Measurements from ENCODE around the gene CD44. TPM values are rescaled to one million over a fixed set of nuclear protein-coding genes. Genes with fewer than 3 reads are reported as not detected.

The CD44 gene
- total and polyA plus RNA-seq, 5 donors from 2014 or later: 441 to 1,181 (median 497) TPM

DNA sequence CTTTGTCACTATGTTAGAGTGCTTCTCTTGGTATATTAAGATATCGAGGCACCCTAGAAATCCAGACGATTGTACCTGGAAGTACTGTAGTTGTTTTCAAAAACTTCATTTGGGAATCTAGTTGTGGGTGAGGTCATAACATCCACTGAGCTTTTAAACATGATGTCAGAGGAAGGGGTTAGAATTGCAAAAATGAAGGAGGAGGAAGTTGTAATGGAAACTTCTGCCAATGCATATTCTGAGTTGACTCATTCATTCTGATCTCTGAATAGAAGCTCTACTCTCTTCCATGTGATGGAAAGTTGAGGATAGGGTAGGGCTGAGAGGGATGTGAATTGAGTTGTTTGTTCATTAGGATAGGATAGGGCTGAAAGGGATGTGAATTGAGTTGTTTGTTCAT is 7.7 kb downstream of the CD44 start:
- Histone ChIP-seq H3K4me3 (ENCODE audit: low read depth, low read length) (peak overlapping the region; percentile 100), H3K9me3 (ENCODE audit: control insufficient read depth in 2 of 2, low read length in 2 of 2) (no peaks in the 10 kb centered on the region), H3K36me3 (ENCODE audit: control insufficient read depth, insufficient read depth, low read length) (peaks cover 41% of the 10 kb centered on the region), H3K27me3 (ENCODE audit: control insufficient read depth, insufficient read depth, low read length) (no peaks in the 10 kb centered on the region), H3K27ac (ENCODE audit: insufficient read depth, low read length, poor library complexity, severe bottlenecking) (peak overlapping the region; percentile 91), H3K4me1 (ENCODE audit: control insufficient read depth, insufficient read depth, low read length, poor library complexity, severe bottlenecking) (peaks cover 97% of the 10 kb centered on the region)
- peaks cover 67% of the 10 kb centered on the region for H3K36me3 Mint-ChIP-seq
- peaks cover 32 to 97% (median 82%) of the 10 kb centered on the region in 4 donors for H3K4me1 Mint-ChIP-seq
- DNase-seq (peak in 1 of 3 donors; percentile 53), ATAC-seq (ENCODE audit: low read depth in 2 of 2) (no peak)
- peak overlapping the region; percentile 91 to 100 (median 97) for H3K27ac Mint-ChIP-seq
- H3K27me3 Mint-ChIP-seq: no peaks in the 10 kb centered on the region
- H3K4me3 Mint-ChIP-seq: peak overlapping the region; percentile 94 to 99 (median 96)
- H3K9me3 Mint-ChIP-seq: no peaks in the 10 kb centered on the region

DNA sequence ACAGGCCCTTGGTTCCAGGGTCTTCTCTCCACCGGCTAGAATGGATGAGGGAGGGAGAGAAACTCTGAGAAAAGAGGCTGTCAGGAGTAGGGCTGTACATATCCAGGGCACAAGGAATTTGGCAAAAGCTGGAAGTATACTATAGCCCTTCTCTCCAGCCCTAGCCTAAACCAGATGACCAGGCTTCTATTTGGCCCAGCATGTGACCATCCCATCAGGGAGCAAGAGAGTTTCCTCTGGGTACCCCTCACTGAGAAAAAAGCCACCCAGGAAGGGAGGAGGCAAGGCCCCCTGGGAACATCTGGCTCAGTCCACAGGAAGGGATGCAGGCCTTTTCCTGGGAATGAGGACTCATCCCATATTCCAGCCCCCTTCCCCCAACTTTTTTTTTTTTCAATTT is 8.3 kb downstream of the CD44 start:
- Histone ChIP-seq H3K27ac (ENCODE audit: insufficient read depth, low read length, poor library complexity, severe bottlenecking) (peak overlapping the region; percentile 91), H3K4me3 (ENCODE audit: low read depth, low read length) (peak overlapping the region; percentile 100), H3K36me3 (ENCODE audit: control insufficient read depth, insufficient read depth, low read length) (peaks cover 46% of the 10 kb centered on the region), H3K9me3 (ENCODE audit: control insufficient read depth in 2 of 2, low read length in 2 of 2) (no peaks in the 10 kb centered on the region), H3K4me1 (ENCODE audit: control insufficient read depth, insufficient read depth, low read length, poor library complexity, severe bottlenecking) (peaks cover 100% of the 10 kb centered on the region), H3K27me3 (ENCODE audit: control insufficient read depth, insufficient read depth, low read length) (no peaks in the 10 kb centered on the region)
- Mint-ChIP-seq H3K27ac (peak overlapping the region; percentile 91 to 100 (median 97)), H3K27me3 (no peaks in the 10 kb centered on the region), H3K9me3 (no peaks in the 10 kb centered on the region), H3K36me3 (peaks cover 69% of the 10 kb centered on the region), H3K4me3 (peak overlapping the region in 3 of 4 donors; percentile 94 to 99 (median 97)), H3K4me1 (peaks cover 32 to 99% (median 85%) of the 10 kb centered on the region in 4 donors)
- DNase-seq: no peak
- ATAC-seq (ENCODE audit: low read depth in 2 of 2): no peak

DNA sequence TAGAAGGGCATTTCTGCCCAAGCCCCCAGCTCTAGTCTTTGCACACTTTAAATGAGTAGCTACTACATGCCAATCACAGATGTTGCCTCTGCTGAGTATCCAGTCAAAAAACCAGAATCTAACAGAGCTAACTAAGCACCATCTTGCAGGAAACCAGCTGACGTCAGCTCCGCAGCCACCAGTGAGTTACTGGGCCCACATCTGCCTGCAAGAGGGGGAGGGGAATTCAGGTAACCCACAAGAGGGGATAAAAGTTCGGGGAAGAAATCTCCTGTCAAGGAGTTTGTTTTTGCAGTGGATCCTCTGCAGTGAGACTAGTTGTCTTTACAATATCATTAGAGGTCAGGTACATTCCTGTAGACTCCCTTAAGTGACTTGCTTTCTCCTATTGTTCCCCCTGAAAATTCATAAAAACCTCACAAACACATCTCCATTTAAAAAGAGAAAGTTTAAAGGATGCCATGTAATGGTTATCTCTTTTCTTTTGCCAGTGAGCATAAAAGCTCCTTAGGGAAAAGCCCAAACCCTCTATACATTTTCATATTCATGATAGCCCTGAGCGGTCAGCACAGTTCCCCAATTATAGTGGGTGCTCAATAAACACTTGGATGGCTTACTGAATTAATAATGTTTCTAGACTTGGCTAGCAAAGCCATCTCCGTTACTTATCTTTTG is 9.3 kb downstream of the CD44 start:
- Mint-ChIP-seq H3K4me3 (peak overlapping the region; percentile 72 to 99 (median 92)), H3K27me3 (no peaks in the 10 kb centered on the region), H3K27ac (peak overlapping the region; percentile 89 to 100 (median 96)), H3K9me3 (no peaks in the 10 kb centered on the region), H3K36me3 (peaks cover 73% of the 10 kb centered on the region), H3K4me1 (peaks cover 42 to 100% (median 90%) of the 10 kb centered on the region in 4 donors)
- ATAC-seq (ENCODE audit: low read depth in 2 of 2): no peak
- peak overlapping the region; percentile 70 for H3K4me3 ChIP-seq (ENCODE audit: low read depth, low read length)
- peak overlapping the region; percentile 91 for H3K27ac ChIP-seq (ENCODE audit: insufficient read depth, low read length, poor library complexity, severe bottlenecking)
- H3K4me1 ChIP-seq (ENCODE audit: control insufficient read depth, insufficient read depth, low read length, poor library complexity, severe bottlenecking): peaks cover 100% of the 10 kb centered on the region
- H3K27me3 ChIP-seq (ENCODE audit: control insufficient read depth, insufficient read depth, low read length): no peaks in the 10 kb centered on the region
- H3K9me3 ChIP-seq (ENCODE audit: control insufficient read depth in 2 of 2, low read length in 2 of 2): no peaks in the 10 kb centered on the region
- DNase-seq: peak; percentile 53 to 60 (median 57)
- H3K36me3 ChIP-seq (ENCODE audit: control insufficient read depth, insufficient read depth, low read length): peaks cover 50% of the 10 kb centered on the region

DNA sequence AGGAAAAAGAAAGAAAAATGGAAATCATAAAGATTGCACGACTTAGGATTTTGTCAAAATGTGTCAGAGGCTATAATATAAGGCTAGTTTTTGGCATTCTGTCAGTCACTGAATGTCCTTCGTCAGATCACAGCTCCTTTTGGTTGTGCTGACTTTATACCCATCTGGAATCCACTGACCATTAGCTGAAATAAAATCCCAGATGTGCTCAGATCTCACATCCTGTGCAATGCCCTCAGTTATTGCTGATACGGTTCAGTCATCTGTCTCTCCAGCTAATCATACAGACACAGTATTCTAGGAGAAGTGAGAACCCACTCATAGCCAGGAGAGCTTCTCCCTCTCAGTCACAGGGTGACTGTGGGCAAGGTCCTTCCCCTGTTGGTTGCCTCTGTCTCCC is 11.5 kb downstream of the CD44 start:
- H3K4me3 ChIP-seq (ENCODE audit: low read depth, low read length): peak overlapping the region; percentile 70
- Mint-ChIP-seq H3K9me3 (peaks cover 0 to 2% (median 0%) of the 10 kb centered on the region in 7 donors), H3K4me3 (peak overlapping the region; percentile 30 to 94 (median 62)), H3K27ac (peak overlapping the region; percentile 47 to 100 (median 94)), H3K27me3 (no peaks in the 10 kb centered on the region), H3K36me3 (peaks cover 74% of the 10 kb centered on the region), H3K4me1 (peaks cover 56 to 100% (median 92%) of the 10 kb centered on the region in 4 donors)
- peaks cover 63% of the 10 kb centered on the region for H3K36me3 ChIP-seq (ENCODE audit: control insufficient read depth, insufficient read depth, low read length)
- ATAC-seq (ENCODE audit: low read depth in 2 of 2): no peak
- H3K9me3 ChIP-seq (ENCODE audit: control insufficient read depth in 2 of 2, low read length in 2 of 2): no peaks in the 10 kb centered on the region
- H3K4me1 ChIP-seq (ENCODE audit: control insufficient read depth, insufficient read depth, low read length, poor library complexity, severe bottlenecking): peaks cover 100% of the 10 kb centered on the region
- no peaks in the 10 kb centered on the region for H3K27me3 ChIP-seq (ENCODE audit: control insufficient read depth, insufficient read depth, low read length)
- peak overlapping the region; percentile 99 for H3K27ac ChIP-seq (ENCODE audit: insufficient read depth, low read length, poor library complexity, severe bottlenecking)
- DNase-seq: no peak

DNA sequence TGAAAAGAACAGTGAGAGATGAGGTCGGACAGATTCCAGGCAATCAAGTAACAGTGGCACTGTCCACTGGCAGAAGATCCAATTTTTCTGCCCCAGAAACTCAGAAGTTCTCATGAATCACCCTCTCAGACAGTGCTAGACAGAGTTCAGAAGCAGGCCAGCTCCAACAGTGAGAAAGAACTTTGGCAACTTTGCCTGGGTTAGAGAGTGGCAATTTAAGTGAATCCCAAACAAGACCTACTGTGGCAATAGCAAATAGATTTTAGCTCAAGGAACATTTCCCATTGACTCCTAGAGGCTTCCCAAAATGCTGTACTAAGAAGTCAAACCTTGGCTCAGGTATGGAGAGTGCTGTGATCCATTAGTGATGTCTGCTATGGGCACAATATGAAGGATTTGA is 12.3 kb downstream of the CD44 start:
- H3K36me3 Mint-ChIP-seq: peaks cover 71% of the 10 kb centered on the region
- Histone ChIP-seq H3K27me3 (ENCODE audit: control insufficient read depth, insufficient read depth, low read length) (no peaks in the 10 kb centered on the region), H3K27ac (ENCODE audit: insufficient read depth, low read length, poor library complexity, severe bottlenecking) (peak overlapping the region; percentile 99), H3K36me3 (ENCODE audit: control insufficient read depth, insufficient read depth, low read length) (peaks cover 63% of the 10 kb centered on the region), H3K4me3 (ENCODE audit: low read depth, low read length) (peak overlapping the region; percentile 70), H3K4me1 (ENCODE audit: control insufficient read depth, insufficient read depth, low read length, poor library complexity, severe bottlenecking) (peaks cover 100% of the 10 kb centered on the region), H3K9me3 (ENCODE audit: control insufficient read depth in 2 of 2, low read length in 2 of 2) (no peaks in the 10 kb centered on the region)
- H3K9me3 Mint-ChIP-seq: peaks cover 0 to 2% (median 0%) of the 10 kb centered on the region in 7 donors
- H3K4me1 Mint-ChIP-seq: peaks cover 57 to 100% (median 90%) of the 10 kb centered on the region in 4 donors
- H3K27me3 Mint-ChIP-seq: no peaks in the 10 kb centered on the region
- peak overlapping the region; percentile 34 to 94 (median 72) for H3K4me3 Mint-ChIP-seq
- peak overlapping the region; percentile 47 to 100 (median 94) for H3K27ac Mint-ChIP-seq
- no peak for DNase-seq
- no peak for ATAC-seq (ENCODE audit: low read depth in 2 of 2)

DNA sequence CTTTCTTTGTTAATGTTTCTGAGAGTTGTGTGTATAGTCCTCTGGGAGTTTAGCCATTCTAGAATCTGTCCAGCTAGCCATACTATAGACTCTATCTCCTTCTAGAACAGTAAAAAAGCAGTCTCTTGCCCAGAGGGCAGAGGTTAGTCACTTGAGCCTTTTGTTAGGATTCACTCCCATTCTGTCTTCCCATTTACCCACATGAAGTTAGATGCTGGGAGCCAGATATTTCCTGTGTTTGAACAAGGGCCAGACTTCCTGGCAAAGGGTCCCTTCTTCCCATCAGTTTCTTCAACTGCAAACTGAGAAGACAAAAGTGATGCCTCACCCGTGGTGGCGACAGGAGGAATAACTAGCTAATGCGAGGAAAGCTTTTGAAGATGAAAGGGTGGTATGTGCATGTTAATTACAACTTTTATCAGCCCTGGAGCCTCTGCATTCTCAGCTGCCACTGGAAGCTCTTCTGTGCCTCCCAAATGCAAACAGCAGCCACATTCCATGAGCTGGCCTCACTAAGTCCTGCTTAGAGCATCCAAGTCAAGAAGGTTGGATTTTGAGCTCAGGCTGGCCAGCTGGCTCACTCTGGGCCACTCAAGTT is 12.8 kb downstream of the CD44 start:
- H3K4me1 ChIP-seq (ENCODE audit: control insufficient read depth, insufficient read depth, low read length, poor library complexity, severe bottlenecking): peaks cover 100% of the 10 kb centered on the region
- no peaks in the 10 kb centered on the region for H3K27me3 ChIP-seq (ENCODE audit: control insufficient read depth, insufficient read depth, low read length)
- peak overlapping the region; percentile 47 to 100 (median 94) for H3K27ac Mint-ChIP-seq
- H3K36me3 Mint-ChIP-seq: peaks cover 67% of the 10 kb centered on the region
- no peaks in the 10 kb centered on the region for H3K9me3 ChIP-seq (ENCODE audit: control insufficient read depth in 2 of 2, low read length in 2 of 2)
- H3K9me3 Mint-ChIP-seq: peaks cover 0 to 2% (median 0%) of the 10 kb centered on the region in 7 donors
- no peaks in the 10 kb centered on the region for H3K27me3 Mint-ChIP-seq
- ATAC-seq (ENCODE audit: low read depth in 2 of 2): no peak
- peaks cover 51 to 100% (median 90%) of the 10 kb centered on the region in 4 donors for H3K4me1 Mint-ChIP-seq
- peak overlapping the region in 3 of 4 donors; percentile 34 to 94 (median 55) for H3K4me3 Mint-ChIP-seq
- H3K27ac ChIP-seq (ENCODE audit: insufficient read depth, low read length, poor library complexity, severe bottlenecking): peak overlapping the region; percentile 99
- no peak for DNase-seq
- peak overlapping the region; percentile 70 for H3K4me3 ChIP-seq (ENCODE audit: low read depth, low read length)
- peaks cover 61% of the 10 kb centered on the region for H3K36me3 ChIP-seq (ENCODE audit: control insufficient read depth, insufficient read depth, low read length)

DNA sequence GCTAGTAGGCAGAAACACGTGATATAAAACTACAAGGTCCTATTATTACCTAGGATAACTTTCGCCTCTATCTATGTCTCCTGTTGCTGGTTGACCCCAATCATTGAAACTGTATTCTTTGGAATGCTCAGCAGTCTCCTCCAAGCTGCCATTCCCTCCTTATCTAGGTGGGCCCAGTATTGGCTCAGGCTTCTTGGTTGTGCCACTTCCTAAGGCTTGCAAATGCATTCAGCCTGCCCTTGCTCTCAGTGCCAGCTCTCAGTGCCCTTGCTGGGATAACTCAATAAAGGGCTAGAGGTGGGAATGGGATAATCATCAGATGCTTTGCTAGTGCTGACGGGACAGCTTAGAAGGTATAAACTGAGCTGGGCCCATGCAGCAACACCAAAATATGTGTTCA is 13.6 kb downstream of the CD44 start:
- H3K27ac Mint-ChIP-seq: peak overlapping the region; percentile 84 to 100 (median 94)
- H3K36me3 ChIP-seq (ENCODE audit: control insufficient read depth, insufficient read depth, low read length): peaks cover 61% of the 10 kb centered on the region
- no peak for ATAC-seq (ENCODE audit: low read depth in 2 of 2)
- no peaks in the 10 kb centered on the region for H3K27me3 Mint-ChIP-seq
- no peaks in the 10 kb centered on the region for H3K27me3 ChIP-seq (ENCODE audit: control insufficient read depth, insufficient read depth, low read length)
- H3K4me3 Mint-ChIP-seq: peak overlapping the region; percentile 55 to 94 (median 60)
- H3K4me3 ChIP-seq (ENCODE audit: low read depth, low read length): peak overlapping the region; percentile 70
- H3K9me3 Mint-ChIP-seq: peaks cover 0 to 2% (median 0%) of the 10 kb centered on the region in 7 donors
- H3K27ac ChIP-seq (ENCODE audit: insufficient read depth, low read length, poor library complexity, severe bottlenecking): peak overlapping the region; percentile 99
- peaks cover 100% of the 10 kb centered on the region for H3K4me1 ChIP-seq (ENCODE audit: control insufficient read depth, insufficient read depth, low read length, poor library complexity, severe bottlenecking)
- DNase-seq: no peak
- H3K4me1 Mint-ChIP-seq: peaks cover 57 to 100% (median 92%) of the 10 kb centered on the region in 4 donors
- no peaks in the 10 kb centered on the region for H3K9me3 ChIP-seq (ENCODE audit: control insufficient read depth in 2 of 2, low read length in 2 of 2)
- peaks cover 67% of the 10 kb centered on the region for H3K36me3 Mint-ChIP-seq

Measured in CD4-positive, CD25-positive, alpha-beta regulatory T cell (primary cell).